ENCODE measurements around the gene VEGFB. TPM values are rescaled to one million over a fixed set of nuclear protein-coding genes. Genes with fewer than 3 reads are reported as not detected.

VEGFB gene
- total RNA-seq, 1 donor from 2014 or later = 44.9 TPM

DNA sequence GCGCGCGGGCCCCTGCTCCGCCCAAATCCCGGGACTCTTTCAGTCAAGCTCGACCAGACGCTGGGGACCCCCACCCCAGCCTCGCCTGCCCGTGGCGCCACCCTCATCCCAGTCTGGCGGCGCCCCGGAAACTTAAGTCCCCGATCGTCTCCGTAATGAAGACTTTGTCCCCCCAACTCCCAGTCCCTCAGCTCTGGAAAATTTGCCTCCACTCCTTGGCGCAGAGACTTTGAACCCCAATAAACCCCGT, 17.3 kb downstream of the VEGFB start:
- Histone ChIP-seq H3K9me3 (no peaks in the 10 kb centered on the region), H3K27ac (peak overlapping the region; percentile 78), H3K36me3 (peaks cover 0 to 17% of the 10 kb centered on the region in 2 donors), H3K4me1 (peaks cover 35% of the 10 kb centered on the region), H3K27me3 (no peaks in the 10 kb centered on the region), H3K4me3 (peak overlapping the region; percentile 85 to 88)
- TF ChIP-seq POLR2A (IDR thresholded peaks at IDR 0.05) (no peak), POLR2AphosphoS5 (IDR thresholded peaks at IDR 0.05; ENCODE audit: insufficient read depth in 1 of 2, low read depth in 1 of 2) (no peak)
- TF ChIP-seq, protein P1, sequence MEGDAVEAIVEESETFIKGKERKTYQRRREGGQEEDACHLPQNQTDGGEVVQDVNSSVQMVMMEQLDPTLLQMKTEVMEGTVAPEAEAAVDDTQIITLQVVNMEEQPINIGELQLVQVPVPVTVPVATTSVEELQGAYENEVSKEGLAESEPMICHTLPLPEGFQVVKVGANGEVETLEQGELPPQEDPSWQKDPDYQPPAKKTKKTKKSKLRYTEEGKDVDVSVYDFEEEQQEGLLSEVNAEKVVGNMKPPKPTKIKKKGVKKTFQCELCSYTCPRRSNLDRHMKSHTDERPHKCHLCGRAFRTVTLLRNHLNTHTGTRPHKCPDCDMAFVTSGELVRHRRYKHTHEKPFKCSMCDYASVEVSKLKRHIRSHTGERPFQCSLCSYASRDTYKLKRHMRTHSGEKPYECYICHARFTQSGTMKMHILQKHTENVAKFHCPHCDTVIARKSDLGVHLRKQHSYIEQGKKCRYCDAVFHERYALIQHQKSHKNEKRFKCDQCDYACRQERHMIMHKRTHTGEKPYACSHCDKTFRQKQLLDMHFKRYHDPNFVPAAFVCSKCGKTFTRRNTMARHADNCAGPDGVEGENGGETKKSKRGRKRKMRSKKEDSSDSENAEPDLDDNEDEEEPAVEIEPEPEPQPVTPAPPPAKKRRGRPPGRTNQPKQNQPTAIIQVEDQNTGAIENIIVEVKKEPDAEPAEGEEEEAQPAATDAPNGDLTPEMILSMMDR (IDR thresholded peaks at IDR 0.05) = no peak
- intact Hi-C loops (cut with DNase I) = no loop called here
- no peak for DNase-seq (ENCODE audit: extremely low spot score in 2 of 2)

GRCh38 chr11:64252003-64252872, 17.9 kb downstream of the VEGFB start:
- intact Hi-C loops (cut with DNase I) = no loop called here
- H3K36me3 ChIP-seq = peaks cover 0 to 17% of the 10 kb centered on the region in 2 donors
- peaks cover 35% of the 10 kb centered on the region for H3K4me1 ChIP-seq
- no peaks in the 10 kb centered on the region for H3K9me3 ChIP-seq
- TF ChIP-seq, protein P1 (IDR thresholded peaks at IDR 0.05) = no peak
- TF ChIP-seq POLR2AphosphoS5 (IDR thresholded peaks at IDR 0.05; ENCODE audit: insufficient read depth in 1 of 2, low read depth in 1 of 2) = peak in 1 of 2 donors; percentile 32
- TF ChIP-seq POLR2A (IDR thresholded peaks at IDR 0.05) = no peak
- peak overlapping the region; percentile 78 for H3K27ac ChIP-seq
- H3K27me3 ChIP-seq = no peaks in the 10 kb centered on the region
- peak overlapping the region; percentile 85 to 88 for H3K4me3 ChIP-seq
- no peak for DNase-seq (ENCODE audit: extremely low spot score in 2 of 2)

DNA sequence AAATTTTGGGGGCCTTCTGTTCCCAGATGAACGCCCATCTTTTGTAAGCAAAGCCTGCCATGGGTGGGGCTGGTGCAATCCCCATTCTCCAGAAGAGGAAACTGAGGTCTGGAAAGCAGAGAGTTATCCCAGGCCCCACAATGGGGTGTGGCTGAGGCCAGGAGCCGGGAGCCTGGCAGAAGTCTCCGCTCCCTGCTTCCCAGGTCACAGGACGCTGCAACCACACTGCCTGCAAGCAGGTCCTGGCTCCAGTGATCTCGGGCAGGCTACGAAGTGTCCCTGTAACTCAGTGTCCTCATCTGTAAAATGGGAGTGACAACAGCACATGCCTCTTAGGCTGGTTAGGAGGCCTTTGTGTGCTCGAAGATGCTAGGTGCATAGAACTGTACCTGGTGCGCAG, 18.7 kb downstream of the VEGFB start:
- peaks cover 0 to 17% of the 10 kb centered on the region in 2 donors for H3K36me3 ChIP-seq
- DNase-seq (ENCODE audit: extremely low spot score in 2 of 2) = no peak
- intact Hi-C loops (cut with DNase I) = no loop called here
- peaks cover 35% of the 10 kb centered on the region for H3K4me1 ChIP-seq
- H3K27me3 ChIP-seq = no peaks in the 10 kb centered on the region
- peak overlapping the region in 1 of 2 donors; percentile 85 for H3K4me3 ChIP-seq
- no peaks in the 10 kb centered on the region for H3K9me3 ChIP-seq
- TF ChIP-seq POLR2AphosphoS5 (IDR thresholded peaks at IDR 0.05; ENCODE audit: insufficient read depth in 1 of 2, low read depth in 1 of 2) (no peak), POLR2A (IDR thresholded peaks at IDR 0.05) (no peak)
- TF ChIP-seq, protein P1 (IDR thresholded peaks at IDR 0.05) = no peak
- H3K27ac ChIP-seq = peak overlapping the region; percentile 78

GRCh38 chr11:64253481-64253880, 19.1 kb downstream of the VEGFB start:
- no peak overlapping the region for H3K27ac ChIP-seq
- H3K4me3 ChIP-seq = peak overlapping the region in 1 of 2 donors; percentile 85
- intact Hi-C loops (cut with DNase I) = no loop called here

More at GRCh38 chr11:64253481-64253880, 19.1 kb downstream of the VEGFB start:
- H3K4me1 ChIP-seq = peaks cover 35% of the 10 kb centered on the region
- H3K9me3 ChIP-seq = no peaks in the 10 kb centered on the region
- TF ChIP-seq POLR2A (IDR thresholded peaks at IDR 0.05) (no peak), POLR2AphosphoS5 (IDR thresholded peaks at IDR 0.05; ENCODE audit: insufficient read depth in 1 of 2, low read depth in 1 of 2) (no peak)
- TF ChIP-seq, protein P1 (IDR thresholded peaks at IDR 0.05) = no peak
- no peak for DNase-seq (ENCODE audit: extremely low spot score in 2 of 2)
- H3K27me3 ChIP-seq = no peaks in the 10 kb centered on the region
- peaks cover 0 to 21% of the 10 kb centered on the region in 2 donors for H3K36me3 ChIP-seq
